AG04450 (cell line): ENCODE data around the gene RAC3. TPM values are rescaled to one million over a fixed set of nuclear protein-coding genes. Genes with fewer than 3 reads are reported as not detected.

ENCODE experiments used
- CTCF ChIA-PET: fragments of 300-600, 350-600 bp; formaldehyde crosslinking; extraction: SDS; loops from one replicate; lab custom pipeline; 2022; ENCODE audit warnings: antibody characterized with exemption, inconsistent platforms; lab: Charles Lee
- POLR2A ChIA-PET: fragments of 350-600 bp; formaldehyde crosslinking; extraction: SDS; loops from one replicate; lab custom pipeline; 2021; ENCODE audit warnings: antibody characterized with exemption, inconsistent platforms; lab: Yijun Ruan, JAX
- DNase-seq: peaks from one replicate; pipeline ENCODE4 v3.0.0-alpha.2; 2011; ENCODE audit warnings: low read depth, low spot score
- H3K27ac ChIP-seq: one replicate; pipeline ENCODE4 v1.5.1; 2012; ENCODE audit warnings: low read depth, low read length, control low read depth
- H3K27me3 ChIP-seq: one replicate; pipeline ENCODE4 v1.6.0; 2012; ENCODE audit warnings: low read length; ENCODE audit not compliant: control insufficient read depth, insufficient read depth
- H3K4me3 ChIP-seq: 2 replicates; pipeline ENCODE4 v1.5.1; 2011; ENCODE audit warnings: mild to moderate bottlenecking, low read depth, low read length, control low read depth
- H3K9me3 ChIP-seq: 2 replicates; pipeline ENCODE4 v1.5.1; 2012; ENCODE audit warnings: low read length; ENCODE audit not compliant: control insufficient read depth, insufficient read depth
- polyA plus RNA-seq: library from polyadenylated mRNA; depleted of rRNA; stranded (reverse); fragments of >200 nt; gene quantifications from 2 replicates; pipeline ENCODE4 v1.2.3, GENCODE V29; 2011
- TF ChIP-seq, protein P1 (sequence below): IDR thresholded peaks from 2 replicates; pipeline ENCODE4 v1.5.1; 2011; ENCODE audit warnings: low read depth, low read length, control low read depth, inconsistent platforms

The RAC3 gene
- polyA plus RNA-seq, 1 experiment = 12.9 TPM

- ChIA-PET POLR2A (interaction anchor here (0.5 to 1.1 kb wide), 2 partner anchors 16 to 19 kb away, joined by 3 to 4 read pairs; no protein-coding TSS in a partner anchor), CTCF (no interaction called here)
- H3K27me3 ChIP-seq = no peaks in the 10 kb centered on the region
- no peak for DNase-seq
- no peaks in the 10 kb centered on the region; the same call in 1 of the 2 replicates for H3K9me3 ChIP-seq
- TF ChIP-seq, protein P1, sequence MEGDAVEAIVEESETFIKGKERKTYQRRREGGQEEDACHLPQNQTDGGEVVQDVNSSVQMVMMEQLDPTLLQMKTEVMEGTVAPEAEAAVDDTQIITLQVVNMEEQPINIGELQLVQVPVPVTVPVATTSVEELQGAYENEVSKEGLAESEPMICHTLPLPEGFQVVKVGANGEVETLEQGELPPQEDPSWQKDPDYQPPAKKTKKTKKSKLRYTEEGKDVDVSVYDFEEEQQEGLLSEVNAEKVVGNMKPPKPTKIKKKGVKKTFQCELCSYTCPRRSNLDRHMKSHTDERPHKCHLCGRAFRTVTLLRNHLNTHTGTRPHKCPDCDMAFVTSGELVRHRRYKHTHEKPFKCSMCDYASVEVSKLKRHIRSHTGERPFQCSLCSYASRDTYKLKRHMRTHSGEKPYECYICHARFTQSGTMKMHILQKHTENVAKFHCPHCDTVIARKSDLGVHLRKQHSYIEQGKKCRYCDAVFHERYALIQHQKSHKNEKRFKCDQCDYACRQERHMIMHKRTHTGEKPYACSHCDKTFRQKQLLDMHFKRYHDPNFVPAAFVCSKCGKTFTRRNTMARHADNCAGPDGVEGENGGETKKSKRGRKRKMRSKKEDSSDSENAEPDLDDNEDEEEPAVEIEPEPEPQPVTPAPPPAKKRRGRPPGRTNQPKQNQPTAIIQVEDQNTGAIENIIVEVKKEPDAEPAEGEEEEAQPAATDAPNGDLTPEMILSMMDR = no peak
- H3K27ac ChIP-seq = peak overlapping the region; percentile 11
- H3K4me3 ChIP-seq = no peak overlapping the region
Observed at GRCh38 chr17:82056729-82057621, 25.5 kb downstream of the RAC3 start.

GRCh38 chr17:82058230-82058854 is 26.9 kb downstream of the RAC3 start:
- ChIA-PET CTCF (no interaction called here), POLR2A (interaction anchor here (2.2 kb wide), 1 partner anchor 21 kb away, joined by 5 read pairs; the partner anchor contains the start of gene DCXR)
- TF ChIP-seq, protein P1 = no peak
- H3K27ac ChIP-seq = no peak overlapping the region
- DNase-seq = no peak
- no peak overlapping the region for H3K4me3 ChIP-seq
- no peaks in the 10 kb centered on the region; the same call in 1 of the 2 replicates for H3K9me3 ChIP-seq
- no peaks in the 10 kb centered on the region for H3K27me3 ChIP-seq

DNA sequence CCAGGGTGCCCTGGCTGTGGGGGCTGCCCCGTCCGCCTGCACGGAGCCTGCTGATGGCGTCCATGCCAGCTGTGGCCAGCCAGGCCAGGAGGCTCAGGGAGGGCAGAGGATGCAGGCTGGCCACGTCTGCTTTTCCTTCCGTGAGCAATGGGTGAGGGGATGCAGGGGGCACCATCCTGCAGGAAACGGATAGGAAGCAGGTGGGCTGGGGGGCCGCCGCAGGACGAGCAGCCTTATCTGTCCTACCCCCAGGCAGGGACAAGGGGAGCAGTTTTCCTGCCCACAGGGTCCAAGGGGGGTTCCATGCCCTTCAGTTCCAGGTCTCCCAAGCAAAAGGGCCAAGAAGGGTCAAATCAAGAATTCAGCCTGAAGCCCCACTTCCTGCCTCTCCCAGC is 27.4 kb downstream of the RAC3 start:
- no peak for DNase-seq
- Histone ChIP-seq H3K4me3 (no peak overlapping the region), H3K27ac (no peak overlapping the region), H3K9me3 (no peaks in the 10 kb centered on the region; the same call in 1 of the 2 replicates), H3K27me3 (no peaks in the 10 kb centered on the region)
- TF ChIP-seq, protein P1 = no peak
- ChIA-PET POLR2A (interaction anchor here (2.2 kb wide), 1 partner anchor 21 kb away, joined by 5 read pairs; the partner anchor contains the start of gene DCXR), CTCF (no interaction called here)

DNA sequence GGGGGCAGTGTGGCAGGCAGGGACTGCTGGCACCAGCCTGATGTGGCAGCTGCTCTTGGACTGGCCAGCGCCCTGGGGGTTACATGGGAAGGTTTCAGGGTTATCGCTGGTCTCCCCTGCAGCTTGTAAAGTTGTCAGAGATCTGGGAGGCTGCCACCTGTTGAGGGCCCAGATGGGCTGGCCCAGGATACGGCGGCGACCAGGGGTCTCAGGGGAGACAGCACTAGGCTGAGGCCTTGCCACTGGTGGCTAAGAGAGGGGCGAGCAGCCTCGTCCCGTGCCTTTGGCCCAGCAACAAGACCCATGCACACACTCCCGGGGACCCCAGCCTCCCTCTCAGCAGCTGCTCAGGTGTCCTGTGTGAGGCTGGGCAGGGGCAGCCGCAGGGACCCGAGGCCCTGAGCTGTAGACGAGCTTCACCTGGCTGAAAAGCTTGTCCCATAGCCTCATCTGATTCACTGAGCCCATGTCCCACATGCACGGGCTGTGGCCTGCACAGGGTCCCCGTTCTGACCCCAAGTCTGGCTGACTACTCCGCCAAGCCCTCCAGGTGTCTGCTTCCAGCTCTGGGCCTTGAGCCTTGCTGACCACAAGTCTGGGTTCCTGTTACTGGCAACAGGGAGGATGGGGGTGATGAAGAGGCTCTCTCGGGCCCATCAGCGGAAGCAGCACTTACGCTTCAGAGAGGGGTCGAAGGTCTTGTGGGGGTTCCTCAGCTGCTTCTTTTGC is 28.0 kb downstream of the RAC3 start:
- H3K27ac ChIP-seq = no peak overlapping the region
- DNase-seq = no peak
- ChIA-PET CTCF (no interaction called here), POLR2A (interaction anchor here (1.7 to 2.2 kb wide), 2 partner anchors 17 to 22 kb away, joined by 3 to 5 read pairs; partner anchors contain the start of gene DCXR)
- no peaks in the 10 kb centered on the region; the same call in 1 of the 2 replicates for H3K9me3 ChIP-seq
- H3K27me3 ChIP-seq = no peaks in the 10 kb centered on the region
- H3K4me3 ChIP-seq = no peak overlapping the region
- TF ChIP-seq, protein P1 = no peak
